H9 (cell line): ENCODE results near the gene R3HDM1. TPM values are rescaled to one million over a fixed set of nuclear protein-coding genes. Genes with fewer than 3 reads are reported as not detected.

Experiments
- DNase-seq: peaks from one replicate; pipeline ENCODE4 v3.0.0-alpha.2; 2017
- H2AFZ ChIP-seq: one replicate; pipeline ENCODE4 v1.6.1; 2013; ENCODE audit warnings: mild to moderate bottlenecking, low read length, control low read depth, moderate library complexity
- H2AK5ac ChIP-seq: 2 replicates; pipeline ENCODE4 v1.6.1; 2013; ENCODE audit warnings: low read length, control low read depth, mixed read lengths; ENCODE audit not compliant: insufficient read length
- H2BK120ac ChIP-seq: one replicate; pipeline ENCODE4 v1.6.1; 2013; ENCODE audit warnings: low read depth, mild to moderate bottlenecking, low read length, control low read depth, inconsistent platforms; ENCODE audit not compliant: poor library complexity, severe bottlenecking
- H2BK12ac ChIP-seq: 2 replicates; pipeline ENCODE4 v1.6.1; 2013; ENCODE audit warnings: low read length, control low read depth, mixed read lengths, low read depth; ENCODE audit not compliant: insufficient read length
- H2BK15ac ChIP-seq: 2 replicates; pipeline ENCODE4 v1.6.1; 2013; ENCODE audit warnings: low read depth, low read length, control low read depth
- H2BK20ac ChIP-seq: one replicate; pipeline ENCODE4 v1.6.1; 2013; ENCODE audit warnings: low read depth, mild to moderate bottlenecking, low read length, control low read depth, inconsistent platforms; ENCODE audit not compliant: poor library complexity, severe bottlenecking
- H2BK5ac ChIP-seq: 2 replicates; pipeline ENCODE4 v1.6.1; 2013; ENCODE audit warnings: low read length, control low read depth, mixed read lengths; ENCODE audit not compliant: insufficient read length
- H3K14ac ChIP-seq: 2 replicates; pipeline ENCODE4 v1.6.1; 2013; ENCODE audit warnings: low read length, control low read depth; ENCODE audit not compliant: insufficient read depth
- H3K18ac ChIP-seq: 2 replicates; pipeline ENCODE4 v1.6.1; 2013; ENCODE audit warnings: low read depth, mild to moderate bottlenecking, mixed read lengths, low read length, control low read depth; ENCODE audit not compliant: insufficient read length
- H3K23ac ChIP-seq: 2 replicates; pipeline ENCODE4 v1.6.1; 2013; ENCODE audit warnings: low read length, control low read depth, mixed read lengths, low read depth; ENCODE audit not compliant: insufficient read length
- H3K23me2 ChIP-seq: 2 replicates; pipeline ENCODE4 v1.6.1; 2013; ENCODE audit warnings: low read depth, mild to moderate bottlenecking, mixed read lengths, low read length, control low read depth; ENCODE audit not compliant: insufficient read length, poor library complexity, severe bottlenecking
- H3K27ac ChIP-seq: 2 replicates; pipeline ENCODE4 v1.5.1; 2013; ENCODE audit warnings: low read length, control low read depth, mixed read lengths, low read depth; ENCODE audit not compliant: insufficient read length
- H3K27me3 ChIP-seq: 2 replicates; pipeline ENCODE4 v1.6.1; 2013; ENCODE audit warnings: low read length, control low read depth, inconsistent platforms; ENCODE audit not compliant: insufficient read depth
- H3K4ac ChIP-seq: 2 replicates; pipeline ENCODE4 v1.6.1; 2013; ENCODE audit warnings: low read depth, mild to moderate bottlenecking, control low read depth, inconsistent platforms, low read length, moderate library complexity
- H3K4me1 ChIP-seq: 2 replicates; pipeline ENCODE4 v1.6.1; 2013; ENCODE audit warnings: low read length, control low read depth, inconsistent platforms; ENCODE audit not compliant: insufficient read depth
- H3K4me2 ChIP-seq: 2 replicates; pipeline ENCODE4 v1.6.1; 2013; ENCODE audit warnings: low read length, control low read depth, mixed read lengths; ENCODE audit not compliant: insufficient read length, insufficient read depth
- H3K56ac ChIP-seq: 2 replicates; pipeline ENCODE4 v1.6.1; 2013; ENCODE audit warnings: low read depth, mild to moderate bottlenecking, mixed read lengths, low read length, control low read depth; ENCODE audit not compliant: insufficient read length
- H3K79me1 ChIP-seq: 2 replicates; pipeline ENCODE4 v1.6.1; 2013; ENCODE audit warnings: low read depth, mild to moderate bottlenecking, moderate library complexity, low read length, control low read depth, inconsistent platforms; ENCODE audit not compliant: insufficient read depth, poor library complexity, severe bottlenecking
- H3K79me2 ChIP-seq: 2 replicates; pipeline ENCODE4 v1.6.1; 2013; ENCODE audit warnings: low read length, control low read depth, inconsistent platforms; ENCODE audit not compliant: insufficient read depth
- H3K9ac ChIP-seq: 2 replicates; pipeline ENCODE4 v1.6.1; 2013; ENCODE audit warnings: low read length, control low read depth, mixed read lengths; ENCODE audit not compliant: insufficient read length; ENCODE audit errors: extremely low read depth
- H3K9me3 ChIP-seq: one replicate; pipeline ENCODE4 v1.6.1; 2013; ENCODE audit warnings: low read depth, low read length, inconsistent platforms; ENCODE audit not compliant: control insufficient read depth
- H3T11ph ChIP-seq: one replicate; pipeline ENCODE4 v1.6.1; 2013; ENCODE audit warnings: mild to moderate bottlenecking, low read length, control low read depth, inconsistent platforms
- H4K20me1 ChIP-seq: one replicate; pipeline ENCODE4 v1.6.1; 2013; ENCODE audit not compliant: control insufficient read depth, insufficient read length, insufficient read depth
- H4K5ac ChIP-seq: 2 replicates; pipeline ENCODE4 v1.6.1; 2013; ENCODE audit warnings: low read depth, mild to moderate bottlenecking, mixed read lengths, low read length, control low read depth; ENCODE audit not compliant: insufficient read length
- H4K8ac ChIP-seq: replicated peaks from 2 replicates; pipeline ENCODE4 v1.6.1; 2013; ENCODE audit warnings: low read length, control low read depth, mixed read lengths, low read depth; ENCODE audit not compliant: insufficient read length
- H4K91ac ChIP-seq: 2 replicates; pipeline ENCODE4 v1.6.1; 2013; ENCODE audit warnings: low read depth, mild to moderate bottlenecking, moderate library complexity, mixed read lengths, low read length, control low read depth; ENCODE audit not compliant: insufficient read length
- H3K27ac Mint-ChIP-seq, 3 experiments: 2 replicates in 2 of 3; 3 replicates in 1 of 3; pipeline ENCODE4 v1.8.0; 2020 to 2021; ENCODE audit warnings: mixed read lengths in 3 of 3, mild to moderate bottlenecking in 1 of 3, moderate library complexity in 1 of 3
- H3K27me3 Mint-ChIP-seq: 2 replicates; pipeline ENCODE4 v1.8.0; 2021; ENCODE audit warnings: low read depth, mild to moderate bottlenecking, moderate library complexity, mixed read lengths
- H3K36me3 Mint-ChIP-seq, 3 experiments: 2 replicates in 2 of 3; 3 replicates in 1 of 3; pipeline ENCODE4 v1.8.0; 2020 to 2021; ENCODE audit warnings: low read depth in 3 of 3, mixed read lengths in 3 of 3; ENCODE audit not compliant: insufficient read depth in 1 of 3
- H3K4me1 Mint-ChIP-seq, 2 experiments: 2 replicates each; pipeline ENCODE4 v1.8.0; 2020; ENCODE audit warnings: mixed read lengths in 2 of 2
- H3K4me3 Mint-ChIP-seq, 2 experiments: 2 replicates in 1 of 2; 3 replicates in 1 of 2; pipeline ENCODE4 v1.8.0; 2020 to 2021; ENCODE audit warnings: mild to moderate bottlenecking in 2 of 2, mixed read lengths in 2 of 2, moderate library complexity in 1 of 2
- H3K9me3 Mint-ChIP-seq, 2 experiments: 2 replicates in 1 of 2; 3 replicates in 1 of 2; pipeline ENCODE4 v1.8.0; 2020; ENCODE audit warnings: mild to moderate bottlenecking in 2 of 2, mixed read lengths in 2 of 2, moderate library complexity in 1 of 2
- CTCF ChIP-seq: fragments of 200-600 bp; sonication (generic); conservative IDR thresholded peaks from 3 replicates; pipeline ENCODE4 v1.8.0; 2021; ENCODE audit warnings: antibody characterized with exemption, mild to moderate bottlenecking
- WGBS: extraction: QIAGEN DNeasy Blood & Tissue Kit; methylation state at CpG from one replicate; pipeline ENCODE4 v1.1.7; 2013; ENCODE audit warnings: missing lambda C conversion rate, low lambda C conversion rate, mixed read lengths; ENCODE audit not compliant: insufficient read length; ENCODE audit errors: extremely low coverage; 5-methylcytosine and 5-hydroxymethylcytosine counted together
- total RNA-seq: library from RNA; stranded (reverse); gene quantifications from 2 replicates; pipeline ENCODE4 v1.2.1, GENCODE V29; 2021

The R3HDM1 gene
- total RNA-seq, 1 experiment from 2014 or later = 58.8 TPM

GRCh38 chr2:135635212-135635835, 104.0 kb downstream of the R3HDM1 start:
- Histone ChIP-seq H3K9me3 (no peaks in the 10 kb centered on the region), H2BK120ac (no peak overlapping the region), H3K23me2 (no peaks in the 10 kb centered on the region), H3K27me3 (no peaks in the 10 kb centered on the region), H2AFZ (no peak overlapping the region), H2BK12ac (no peak overlapping the region), H3K56ac (no peak overlapping the region), H3K27ac (no peak overlapping the region), H3K4me2 (no peak overlapping the region), H2BK20ac (no peak overlapping the region), H2AK5ac (no peak overlapping the region), H4K20me1 (no peaks in the 10 kb centered on the region), H3K23ac (no peak overlapping the region), H2BK15ac (no peak overlapping the region), H3K14ac (no peak overlapping the region), H3K79me1 (no peaks in the 10 kb centered on the region), H3K18ac (no peak overlapping the region), H4K8ac (no peak overlapping the region), H4K5ac (no peak overlapping the region), H2BK5ac (no peak overlapping the region), H3K79me2 (no peaks in the 10 kb centered on the region), H3K4me1 (no peaks in the 10 kb centered on the region), H3K9ac (no peak overlapping the region), H4K91ac (no peak overlapping the region), H3T11ph (no peak overlapping the region), H3K4ac (no peak overlapping the region)
- no peak for TF ChIP-seq CTCF
- H3K27me3 Mint-ChIP-seq = no peaks in the 10 kb centered on the region
- H3K4me3 Mint-ChIP-seq = no peak overlapping the region
- peaks cover 5 to 42% (median 22%) of the 10 kb centered on the region in 3 experiments; a peak in 5 of 7 replicates for H3K36me3 Mint-ChIP-seq
- no peak overlapping the region for H3K27ac Mint-ChIP-seq
- no peaks in the 10 kb centered on the region for H3K4me1 Mint-ChIP-seq
- no peak for DNase-seq
- no peaks in the 10 kb centered on the region for H3K9me3 Mint-ChIP-seq
- WGBS = no CpG with 5 or more reads among the region's 6 CpGs
